ENCODE measurements around the gene PLIN5.

- TF ChIP-seq, protein P1, sequence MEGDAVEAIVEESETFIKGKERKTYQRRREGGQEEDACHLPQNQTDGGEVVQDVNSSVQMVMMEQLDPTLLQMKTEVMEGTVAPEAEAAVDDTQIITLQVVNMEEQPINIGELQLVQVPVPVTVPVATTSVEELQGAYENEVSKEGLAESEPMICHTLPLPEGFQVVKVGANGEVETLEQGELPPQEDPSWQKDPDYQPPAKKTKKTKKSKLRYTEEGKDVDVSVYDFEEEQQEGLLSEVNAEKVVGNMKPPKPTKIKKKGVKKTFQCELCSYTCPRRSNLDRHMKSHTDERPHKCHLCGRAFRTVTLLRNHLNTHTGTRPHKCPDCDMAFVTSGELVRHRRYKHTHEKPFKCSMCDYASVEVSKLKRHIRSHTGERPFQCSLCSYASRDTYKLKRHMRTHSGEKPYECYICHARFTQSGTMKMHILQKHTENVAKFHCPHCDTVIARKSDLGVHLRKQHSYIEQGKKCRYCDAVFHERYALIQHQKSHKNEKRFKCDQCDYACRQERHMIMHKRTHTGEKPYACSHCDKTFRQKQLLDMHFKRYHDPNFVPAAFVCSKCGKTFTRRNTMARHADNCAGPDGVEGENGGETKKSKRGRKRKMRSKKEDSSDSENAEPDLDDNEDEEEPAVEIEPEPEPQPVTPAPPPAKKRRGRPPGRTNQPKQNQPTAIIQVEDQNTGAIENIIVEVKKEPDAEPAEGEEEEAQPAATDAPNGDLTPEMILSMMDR (IDR thresholded peaks at IDR 0.05; ENCODE audit: poor library complexity, severe bottlenecking) = no peak
- TF ChIP-seq RAD21 (conservative IDR thresholded peaks at IDR 0.05) = no peak
- TF ChIP-seq TAF1 (IDR thresholded peaks at IDR 0.05; ENCODE audit: low read depth) = no peak
- TF ChIP-seq POLR2AphosphoS5 (IDR thresholded peaks at IDR 0.05) = no peak
- TF ChIP-seq SMC3 (conservative IDR thresholded peaks at IDR 0.05; ENCODE audit: poor library complexity) = no peak
- no peak for TF ChIP-seq MXI1 (conservative IDR thresholded peaks at IDR 0.05; ENCODE audit: poor library complexity, severe bottlenecking)
- TF ChIP-seq REST (IDR thresholded peaks at IDR 0.05; ENCODE audit: borderline replicate concordance) = no peak
- TF ChIP-seq EP300 (conservative IDR thresholded peaks at IDR 0.05; ENCODE audit: poor library complexity, severe bottlenecking) = no peak
- TF ChIP-seq EZH2 (IDR thresholded peaks at IDR 0.05; ENCODE audit: borderline replicate concordance, insufficient read depth, low read length, poor library complexity, severe bottlenecking) = no peak
Measured at GRCh38 chr19:4488496-4488895, 46.5 kb downstream of the PLIN5 start.

All from neural cell (in vitro differentiated cells).